Measurements from ENCODE around the gene TNFSF8.

The TNFSF8 gene

GRCh38 chr9:114921171-114921570, 9.2 kb downstream of the TNFSF8 start:
- H3K27me3 ChIP-seq (ENCODE audit: control insufficient read depth, insufficient read depth, low read length, poor library complexity, severe bottlenecking): peaks cover 3% of the 10 kb centered on the region
- no peak overlapping the region for H3K27ac ChIP-seq (ENCODE audit: insufficient read depth, low read depth, low read length, poor library complexity, severe bottlenecking)
- 95 to 100% methylated on average over 1 of the region's 1 CpG for WGBS, 2 experiments
- H3K9me3 ChIP-seq (ENCODE audit: control insufficient read depth, low read length): no peaks in the 10 kb centered on the region
- no peaks in the 10 kb centered on the region for H3K36me3 ChIP-seq (ENCODE audit: control insufficient read depth, insufficient read depth, low read length)
- H3K4me3 ChIP-seq (ENCODE audit: insufficient read depth, low read depth, low read length): no peak overlapping the region
- H3K4me1 ChIP-seq (ENCODE audit: control insufficient read depth, insufficient read depth, low read length): no peaks in the 10 kb centered on the region

- H3K27me3 ChIP-seq (ENCODE audit: control insufficient read depth, insufficient read depth, low read length, poor library complexity, severe bottlenecking): peaks cover 3% of the 10 kb centered on the region
- no peaks in the 10 kb centered on the region for H3K4me1 ChIP-seq (ENCODE audit: control insufficient read depth, insufficient read depth, low read length)
- no peaks in the 10 kb centered on the region for H3K9me3 ChIP-seq (ENCODE audit: control insufficient read depth, low read length)
- no peak overlapping the region for H3K4me3 ChIP-seq (ENCODE audit: insufficient read depth, low read depth, low read length)
- 80 to 94% methylated on average over 4 of the region's 4 CpGs for WGBS, 2 experiments
- no peaks in the 10 kb centered on the region for H3K36me3 ChIP-seq (ENCODE audit: control insufficient read depth, insufficient read depth, low read length)
- H3K27ac ChIP-seq (ENCODE audit: insufficient read depth, low read depth, low read length, poor library complexity, severe bottlenecking): no peak overlapping the region
These were observed 10.8 kb downstream of the TNFSF8 start for GRCh38 chr9:114919611-114920010.

DNA sequence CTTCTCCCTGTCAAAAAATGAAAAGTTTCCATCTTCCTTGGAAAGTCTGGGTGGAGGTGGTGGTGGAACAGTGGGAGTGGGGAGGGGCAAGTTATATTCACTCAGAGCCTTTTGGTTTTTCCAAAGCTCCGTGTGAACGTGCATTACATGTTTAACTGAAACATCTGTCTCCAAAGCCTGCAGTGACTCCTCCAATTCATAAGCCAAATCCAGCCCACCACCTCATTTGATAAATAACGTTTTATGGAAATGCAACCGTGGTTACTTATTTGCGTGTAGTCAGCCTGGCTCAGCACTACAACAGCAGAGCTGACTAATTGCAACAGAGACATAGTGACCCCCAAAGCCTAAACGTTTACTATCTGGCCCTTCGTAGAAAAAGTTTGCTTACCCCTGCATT, 13.9 kb downstream of the TNFSF8 start:
- no peaks in the 10 kb centered on the region for H3K4me1 ChIP-seq (ENCODE audit: control insufficient read depth, insufficient read depth, low read length)
- no peaks in the 10 kb centered on the region for H3K27me3 ChIP-seq (ENCODE audit: control insufficient read depth, insufficient read depth, low read length, poor library complexity, severe bottlenecking)
- no peaks in the 10 kb centered on the region for H3K36me3 ChIP-seq (ENCODE audit: control insufficient read depth, insufficient read depth, low read length)
- no peak overlapping the region for H3K27ac ChIP-seq (ENCODE audit: insufficient read depth, low read depth, low read length, poor library complexity, severe bottlenecking)
- 89 to 91% methylated on average over 7 of the region's 7 CpGs for WGBS, 2 experiments
- H3K9me3 ChIP-seq (ENCODE audit: control insufficient read depth, low read length): no peaks in the 10 kb centered on the region
- no peak overlapping the region for H3K4me3 ChIP-seq (ENCODE audit: insufficient read depth, low read depth, low read length)

DNA sequence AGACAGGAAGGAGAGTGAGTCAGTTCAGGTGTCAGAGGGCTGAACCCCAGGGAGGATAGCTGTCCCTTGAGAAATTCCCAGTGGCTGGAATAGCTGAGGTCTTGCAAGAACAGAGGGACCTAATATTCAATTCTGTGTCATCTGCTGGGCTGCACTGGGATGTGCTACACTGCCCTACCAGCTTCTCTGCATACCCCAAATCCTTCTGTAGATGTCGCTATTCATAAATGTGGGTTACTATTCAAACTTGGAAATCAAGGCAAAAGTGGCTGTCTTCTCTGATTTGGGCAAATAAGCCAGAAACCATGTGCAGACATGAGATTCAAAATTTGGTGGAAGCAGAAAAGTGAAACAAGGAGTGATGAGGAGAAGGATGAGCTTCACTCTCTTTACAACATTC, 16.3 kb downstream of the TNFSF8 start:
- Histone ChIP-seq H3K36me3 (ENCODE audit: control insufficient read depth, insufficient read depth, low read length) (no peaks in the 10 kb centered on the region), H3K9me3 (ENCODE audit: control insufficient read depth, low read length) (no peaks in the 10 kb centered on the region), H3K4me1 (ENCODE audit: control insufficient read depth, insufficient read depth, low read length) (no peaks in the 10 kb centered on the region), H3K4me3 (ENCODE audit: insufficient read depth, low read depth, low read length) (no peak overlapping the region), H3K27me3 (ENCODE audit: control insufficient read depth, insufficient read depth, low read length, poor library complexity, severe bottlenecking) (no peaks in the 10 kb centered on the region), H3K27ac (ENCODE audit: insufficient read depth, low read depth, low read length, poor library complexity, severe bottlenecking) (no peak overlapping the region)
- WGBS, 2 experiments: 86 to 90% methylated on average over 1 of the region's 1 CpG

GRCh38 chr9:114913656-114914055, 16.7 kb downstream of the TNFSF8 start:
- Histone ChIP-seq H3K4me3 (ENCODE audit: insufficient read depth, low read depth, low read length) (no peak overlapping the region), H3K27ac (ENCODE audit: insufficient read depth, low read depth, low read length, poor library complexity, severe bottlenecking) (no peak overlapping the region), H3K4me1 (ENCODE audit: control insufficient read depth, insufficient read depth, low read length) (no peaks in the 10 kb centered on the region), H3K27me3 (ENCODE audit: control insufficient read depth, insufficient read depth, low read length, poor library complexity, severe bottlenecking) (no peaks in the 10 kb centered on the region), H3K36me3 (ENCODE audit: control insufficient read depth, insufficient read depth, low read length) (no peaks in the 10 kb centered on the region), H3K9me3 (ENCODE audit: control insufficient read depth, low read length) (no peaks in the 10 kb centered on the region)
- WGBS, 2 experiments: 94 to 96% methylated on average over 4 of the region's 4 CpGs

- H3K4me3 ChIP-seq (ENCODE audit: insufficient read depth, low read depth, low read length): no peak overlapping the region
- WGBS, 2 experiments: 73 to 74% methylated on average over 5 of the region's 5 CpGs
- H3K4me1 ChIP-seq (ENCODE audit: control insufficient read depth, insufficient read depth, low read length): peaks cover 1% of the 10 kb centered on the region
- no peaks in the 10 kb centered on the region for H3K27me3 ChIP-seq (ENCODE audit: control insufficient read depth, insufficient read depth, low read length, poor library complexity, severe bottlenecking)
- H3K9me3 ChIP-seq (ENCODE audit: control insufficient read depth, low read length): no peaks in the 10 kb centered on the region
- no peaks in the 10 kb centered on the region for H3K36me3 ChIP-seq (ENCODE audit: control insufficient read depth, insufficient read depth, low read length)
- no peak overlapping the region for H3K27ac ChIP-seq (ENCODE audit: insufficient read depth, low read depth, low read length, poor library complexity, severe bottlenecking)
These were observed 17.2 kb downstream of the TNFSF8 start for GRCh38 chr9:114913217-114913616.

GRCh38 chr9:114911167-114911821, 19.1 kb downstream of the TNFSF8 start:
- no peak overlapping the region for H3K4me3 ChIP-seq (ENCODE audit: insufficient read depth, low read depth, low read length)
- no peaks in the 10 kb centered on the region for H3K9me3 ChIP-seq (ENCODE audit: control insufficient read depth, low read length)
- no peak overlapping the region for H3K27ac ChIP-seq (ENCODE audit: insufficient read depth, low read depth, low read length, poor library complexity, severe bottlenecking)
- WGBS, 2 experiments: 38 to 45% methylated on average over 2 of the region's 2 CpGs
- H3K27me3 ChIP-seq (ENCODE audit: control insufficient read depth, insufficient read depth, low read length, poor library complexity, severe bottlenecking): no peaks in the 10 kb centered on the region
- H3K36me3 ChIP-seq (ENCODE audit: control insufficient read depth, insufficient read depth, low read length): no peaks in the 10 kb centered on the region
- peaks cover 4% of the 10 kb centered on the region for H3K4me1 ChIP-seq (ENCODE audit: control insufficient read depth, insufficient read depth, low read length)

DNA sequence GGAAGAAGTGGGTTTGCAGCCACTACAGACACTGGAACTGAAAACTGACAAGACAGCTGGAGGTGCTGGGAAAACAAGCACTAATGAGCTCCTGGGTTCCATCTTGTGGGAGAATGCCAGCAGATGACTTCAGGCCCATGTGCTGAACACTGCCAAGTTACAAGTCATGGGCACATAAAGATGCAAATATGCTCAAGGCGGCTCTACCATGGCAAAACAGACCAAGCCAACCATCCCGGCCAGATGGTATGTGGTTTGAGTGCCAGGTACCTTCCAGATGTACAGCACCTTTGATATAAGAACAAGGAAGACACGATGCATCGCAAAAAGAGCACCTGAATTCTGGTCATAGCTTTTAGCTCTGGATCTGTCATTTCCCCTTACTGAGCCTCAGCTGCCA, 19.9 kb downstream of the TNFSF8 start:
- Histone ChIP-seq H3K27me3 (ENCODE audit: control insufficient read depth, insufficient read depth, low read length, poor library complexity, severe bottlenecking) (no peaks in the 10 kb centered on the region), H3K27ac (ENCODE audit: insufficient read depth, low read depth, low read length, poor library complexity, severe bottlenecking) (no peak overlapping the region), H3K36me3 (ENCODE audit: control insufficient read depth, insufficient read depth, low read length) (no peaks in the 10 kb centered on the region), H3K9me3 (ENCODE audit: control insufficient read depth, low read length) (no peaks in the 10 kb centered on the region), H3K4me1 (ENCODE audit: control insufficient read depth, insufficient read depth, low read length) (peaks cover 4% of the 10 kb centered on the region), H3K4me3 (ENCODE audit: insufficient read depth, low read depth, low read length) (no peak overlapping the region)
- WGBS, 2 experiments: 93 to 94% methylated on average over 4 of the region's 4 CpGs

DNA sequence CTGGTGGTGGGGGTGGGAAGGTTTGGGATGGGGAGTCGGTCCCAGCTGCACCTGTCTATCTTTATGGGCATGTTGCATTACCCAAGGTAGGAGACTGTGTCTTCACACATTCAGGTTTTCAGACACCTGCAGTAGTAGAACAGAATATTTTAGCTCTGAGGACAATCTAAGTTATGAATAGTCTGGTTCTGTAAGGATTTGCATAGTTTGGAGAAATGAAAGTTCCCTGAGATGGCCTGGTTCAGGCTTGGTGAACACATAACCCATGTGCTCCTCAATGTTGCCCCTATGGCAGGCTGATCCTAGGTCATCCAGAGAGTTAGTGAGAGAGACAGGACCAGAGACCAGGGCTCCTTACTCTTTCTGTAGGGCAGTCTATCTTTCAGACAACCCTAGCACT, 20.7 kb downstream of the TNFSF8 start:
- no peaks in the 10 kb centered on the region for H3K9me3 ChIP-seq (ENCODE audit: control insufficient read depth, low read length)
- H3K27ac ChIP-seq (ENCODE audit: insufficient read depth, low read depth, low read length, poor library complexity, severe bottlenecking): no peak overlapping the region
- H3K4me1 ChIP-seq (ENCODE audit: control insufficient read depth, insufficient read depth, low read length): peaks cover 4% of the 10 kb centered on the region
- no peak overlapping the region for H3K4me3 ChIP-seq (ENCODE audit: insufficient read depth, low read depth, low read length)
- 89 to 90% methylated on average over 1 of the region's 1 CpG for whole genome bisulfite sequencing, 2 experiments
- no peaks in the 10 kb centered on the region for H3K27me3 ChIP-seq (ENCODE audit: control insufficient read depth, insufficient read depth, low read length, poor library complexity, severe bottlenecking)
- no peaks in the 10 kb centered on the region for H3K36me3 ChIP-seq (ENCODE audit: control insufficient read depth, insufficient read depth, low read length)

GRCh38 chr9:114908805-114909448, 21.5 kb downstream of the TNFSF8 start:
- H3K4me1 ChIP-seq (ENCODE audit: control insufficient read depth, insufficient read depth, low read length): peaks cover 4% of the 10 kb centered on the region
- no peaks in the 10 kb centered on the region for H3K27me3 ChIP-seq (ENCODE audit: control insufficient read depth, insufficient read depth, low read length, poor library complexity, severe bottlenecking)
- H3K36me3 ChIP-seq (ENCODE audit: control insufficient read depth, insufficient read depth, low read length): no peaks in the 10 kb centered on the region
- no peaks in the 10 kb centered on the region for H3K9me3 ChIP-seq (ENCODE audit: control insufficient read depth, low read length)
- H3K27ac ChIP-seq (ENCODE audit: insufficient read depth, low read depth, low read length, poor library complexity, severe bottlenecking): no peak overlapping the region
- 86 to 87% methylated on average over 6 of the region's 6 CpGs for WGBS, 2 experiments
- no peak overlapping the region for H3K4me3 ChIP-seq (ENCODE audit: insufficient read depth, low read depth, low read length)
